Measurements from ENCODE around the gene MCM7. TPM values are rescaled to one million over a fixed set of nuclear protein-coding genes. Genes with fewer than 3 reads are reported as not detected.

MCM7 gene
- total RNA-seq, 1 donor from 2014 or later = 426 TPM

- Mint-ChIP-seq H3K27me3 (ENCODE audit: low read depth) (no peaks in the 10 kb centered on the region), H3K36me3 (ENCODE audit: low read depth) (peaks cover 9% of the 10 kb centered on the region), H3K4me3 (peak overlapping the region; percentile 35), H3K27ac (ENCODE audit: unreplicated experiment) (no peak overlapping the region), H3K4me1 (no peaks in the 10 kb centered on the region), H3K9me3 (no peaks in the 10 kb centered on the region)
- TF ChIP-seq CTCF (conservative IDR thresholded peaks at IDR 0.05) = no peak
- DNase-seq (ENCODE audit: low read depth, low spot score) = no peak
These were observed 10.0 kb upstream of the MCM7 start for GRCh38 chr7:100111156-100111555.

GRCh38 chr7:100109521-100110163 is 8.4 kb upstream of the MCM7 start:
- no peaks in the 10 kb centered on the region for H3K9me3 Mint-ChIP-seq

GRCh38 chr7:100107890-100108289 is 6.7 kb upstream of the MCM7 start:
- H3K36me3 Mint-ChIP-seq (ENCODE audit: low read depth) = peaks cover 8% of the 10 kb centered on the region
- peaks cover 3% of the 10 kb centered on the region for H3K27me3 Mint-ChIP-seq (ENCODE audit: low read depth)
- no peak for DNase-seq (ENCODE audit: low read depth, low spot score)
- no peak for TF ChIP-seq CTCF (conservative IDR thresholded peaks at IDR 0.05)
- H3K9me3 Mint-ChIP-seq = no peaks in the 10 kb centered on the region
- no peak overlapping the region for H3K27ac Mint-ChIP-seq (ENCODE audit: unreplicated experiment)
- no peak overlapping the region for H3K4me3 Mint-ChIP-seq
- H3K4me1 Mint-ChIP-seq = peaks cover 12% of the 10 kb centered on the region

More at GRCh38 chr7:100109521-100110163, 8.4 kb upstream of the MCM7 start:
- H3K36me3 Mint-ChIP-seq (ENCODE audit: low read depth) = peaks cover 6% of the 10 kb centered on the region
- no peak for DNase-seq (ENCODE audit: low read depth, low spot score)
- TF ChIP-seq CTCF (conservative IDR thresholded peaks at IDR 0.05) = peak; percentile 22
- no peak overlapping the region for H3K27ac Mint-ChIP-seq (ENCODE audit: unreplicated experiment)
- H3K4me3 Mint-ChIP-seq = peak overlapping the region; percentile 44
- no peaks in the 10 kb centered on the region for H3K27me3 Mint-ChIP-seq (ENCODE audit: low read depth)
- H3K4me1 Mint-ChIP-seq = no peaks in the 10 kb centered on the region

GRCh38 chr7:100107125-100107737 is 6.0 kb upstream of the MCM7 start:
- no peak overlapping the region for H3K4me3 Mint-ChIP-seq
- no peaks in the 10 kb centered on the region for H3K9me3 Mint-ChIP-seq
- H3K27ac Mint-ChIP-seq (ENCODE audit: unreplicated experiment) = no peak overlapping the region
- TF ChIP-seq CTCF (conservative IDR thresholded peaks at IDR 0.05) = no peak
- peaks cover 16% of the 10 kb centered on the region for H3K4me1 Mint-ChIP-seq
- H3K36me3 Mint-ChIP-seq (ENCODE audit: low read depth) = peaks cover 8% of the 10 kb centered on the region
- no peak for DNase-seq (ENCODE audit: low read depth, low spot score)
- peaks cover 3% of the 10 kb centered on the region for H3K27me3 Mint-ChIP-seq (ENCODE audit: low read depth)

GRCh38 chr7:100106633-100107032 is 5.4 kb upstream of the MCM7 start:
- peaks cover 9% of the 10 kb centered on the region for H3K36me3 Mint-ChIP-seq (ENCODE audit: low read depth)
- peaks cover 5% of the 10 kb centered on the region for H3K27me3 Mint-ChIP-seq (ENCODE audit: low read depth)
- H3K9me3 Mint-ChIP-seq = no peaks in the 10 kb centered on the region
- peaks cover 16% of the 10 kb centered on the region for H3K4me1 Mint-ChIP-seq
- H3K4me3 Mint-ChIP-seq = no peak overlapping the region
- no peak for TF ChIP-seq CTCF (conservative IDR thresholded peaks at IDR 0.05)
- DNase-seq (ENCODE audit: low read depth, low spot score) = no peak
- no peak overlapping the region for H3K27ac Mint-ChIP-seq (ENCODE audit: unreplicated experiment)

Data from neural crest cell (in vitro differentiated cells).